Measurements from ENCODE around the gene PHGDH.
"Not testable (repeated sequence)": the region's sequence is repeated elsewhere in the genome, so short reads cannot be mapped to it uniquely, and the experiment has no call there.

PHGDH gene

GRCh38 chr1:119786473-119787050 lies 74.8 kb downstream of the PHGDH start:
- DNase-seq, result not testable (repeated sequence)

DNA sequence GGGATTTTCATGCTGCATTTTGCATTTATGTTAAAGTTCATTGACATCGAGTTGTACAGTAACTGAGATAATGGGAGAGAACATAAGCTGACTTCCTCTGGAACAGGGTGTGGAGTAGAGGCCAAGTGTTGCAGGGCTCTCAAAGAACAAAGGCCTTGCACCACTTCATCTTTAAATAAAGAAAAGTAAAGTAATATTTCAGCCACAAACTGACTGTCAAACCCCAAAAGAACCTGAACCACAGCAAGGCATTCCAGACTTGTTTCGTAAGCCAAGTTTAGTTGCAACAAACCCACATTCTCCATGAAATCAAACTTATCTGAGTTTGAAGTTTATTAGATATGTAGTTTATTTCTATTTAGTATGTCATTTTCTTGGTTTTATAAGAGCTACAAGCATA lies 76.0 kb downstream of the PHGDH start:
- no peak for DNase-seq

DNA sequence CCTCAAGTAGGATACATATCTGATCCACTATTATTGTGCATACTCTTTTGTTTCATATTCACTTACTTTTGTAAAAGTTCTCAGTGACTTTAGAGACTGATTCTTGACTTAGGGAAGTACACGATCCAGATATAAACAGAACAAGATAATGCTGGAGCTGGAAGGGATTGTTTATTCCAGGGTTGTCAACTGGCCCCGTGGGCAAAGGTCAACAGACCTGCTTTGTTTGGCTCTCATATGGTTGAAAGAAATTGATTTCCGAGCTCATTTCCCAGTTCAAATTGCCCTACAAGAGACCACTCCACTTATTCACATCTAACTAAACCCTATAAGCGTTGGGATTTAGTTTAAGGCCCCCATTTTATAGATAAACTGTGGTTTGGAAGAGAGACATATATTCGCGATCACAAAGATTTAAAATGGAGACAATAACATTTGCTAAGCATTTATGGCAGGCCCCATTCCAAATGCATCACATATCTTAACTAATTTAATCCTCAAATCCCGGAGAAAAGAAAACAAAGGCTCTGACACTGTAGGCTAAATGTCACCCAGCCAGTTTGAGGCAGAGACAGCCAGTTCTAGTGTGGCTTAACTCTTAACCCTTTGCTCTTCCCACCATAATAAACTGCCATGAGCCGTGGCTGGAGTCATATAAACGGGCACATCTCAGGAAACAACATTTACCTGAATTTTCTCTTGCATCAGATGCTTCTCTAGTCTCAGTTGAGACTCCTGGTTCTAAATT lies 78.9 kb downstream of the PHGDH start:
- DNase-seq, result no peak

DNA sequence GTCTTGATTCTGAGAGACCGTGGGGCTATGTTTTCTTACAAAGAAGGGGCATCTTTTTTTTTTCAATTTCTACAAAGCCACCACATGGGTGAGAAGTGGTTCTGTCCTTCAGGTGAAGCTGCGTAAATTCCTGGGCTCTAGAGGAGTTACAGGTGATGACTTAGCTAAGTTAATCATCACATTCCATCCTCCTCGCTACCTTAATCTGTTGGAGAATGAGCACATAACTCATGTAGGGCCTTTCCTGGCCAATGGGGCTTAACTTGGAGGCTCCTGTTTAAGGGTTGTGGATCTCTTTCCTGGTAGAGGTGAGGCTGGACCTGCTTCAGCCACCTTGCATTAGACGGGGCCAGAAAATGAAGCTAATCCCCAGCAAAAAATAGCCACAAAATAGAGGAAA lies 79.6 kb downstream of the PHGDH start:
- DNase-seq, result no peak

All from anterior cingulate cortex (tissue), 58 donors.